CD4-positive, alpha-beta T cell treated with Interleukin-1 beta for 1 hour (primary cell): Measurements from ENCODE around the gene SUSD3.
A peak's percentile ranks its signal among the peaks of the same experiment; 100 is the strongest.

Experiments used
- DNase-seq, 2 donors: peaks; one replicate each; pipeline ENCODE4 v3.0.0-alpha.2; 2020 to 2022

The SUSD3 gene

DNA sequence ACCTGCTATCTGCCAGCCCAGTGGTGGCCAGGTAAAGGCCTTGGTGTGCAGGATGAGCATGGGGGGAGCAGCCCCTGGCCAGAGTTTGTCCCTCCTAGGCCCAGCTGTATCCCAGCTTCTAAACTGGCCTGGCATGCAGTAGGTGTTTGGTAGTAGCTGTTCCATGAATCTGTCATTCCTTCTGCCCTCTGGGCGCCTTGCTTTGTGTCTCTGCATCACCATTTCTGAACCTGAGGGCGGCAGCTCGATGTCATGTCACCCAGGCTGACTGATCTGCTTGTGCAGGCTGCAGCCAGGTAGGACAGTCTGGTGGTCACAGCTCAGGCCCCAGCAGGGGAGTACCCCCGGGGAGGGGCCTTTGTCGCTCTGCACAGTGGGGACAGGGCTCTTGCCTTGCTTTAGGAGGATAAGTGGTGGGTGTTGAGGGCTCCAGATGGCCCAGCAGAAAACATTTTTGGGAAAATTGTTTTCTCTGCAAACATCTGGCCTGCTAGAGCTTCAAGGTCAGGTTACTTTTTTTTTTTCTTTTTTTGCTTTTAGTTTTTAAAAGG lies 4.6 kb upstream of the SUSD3 start:
- no peak for DNase-seq

DNA sequence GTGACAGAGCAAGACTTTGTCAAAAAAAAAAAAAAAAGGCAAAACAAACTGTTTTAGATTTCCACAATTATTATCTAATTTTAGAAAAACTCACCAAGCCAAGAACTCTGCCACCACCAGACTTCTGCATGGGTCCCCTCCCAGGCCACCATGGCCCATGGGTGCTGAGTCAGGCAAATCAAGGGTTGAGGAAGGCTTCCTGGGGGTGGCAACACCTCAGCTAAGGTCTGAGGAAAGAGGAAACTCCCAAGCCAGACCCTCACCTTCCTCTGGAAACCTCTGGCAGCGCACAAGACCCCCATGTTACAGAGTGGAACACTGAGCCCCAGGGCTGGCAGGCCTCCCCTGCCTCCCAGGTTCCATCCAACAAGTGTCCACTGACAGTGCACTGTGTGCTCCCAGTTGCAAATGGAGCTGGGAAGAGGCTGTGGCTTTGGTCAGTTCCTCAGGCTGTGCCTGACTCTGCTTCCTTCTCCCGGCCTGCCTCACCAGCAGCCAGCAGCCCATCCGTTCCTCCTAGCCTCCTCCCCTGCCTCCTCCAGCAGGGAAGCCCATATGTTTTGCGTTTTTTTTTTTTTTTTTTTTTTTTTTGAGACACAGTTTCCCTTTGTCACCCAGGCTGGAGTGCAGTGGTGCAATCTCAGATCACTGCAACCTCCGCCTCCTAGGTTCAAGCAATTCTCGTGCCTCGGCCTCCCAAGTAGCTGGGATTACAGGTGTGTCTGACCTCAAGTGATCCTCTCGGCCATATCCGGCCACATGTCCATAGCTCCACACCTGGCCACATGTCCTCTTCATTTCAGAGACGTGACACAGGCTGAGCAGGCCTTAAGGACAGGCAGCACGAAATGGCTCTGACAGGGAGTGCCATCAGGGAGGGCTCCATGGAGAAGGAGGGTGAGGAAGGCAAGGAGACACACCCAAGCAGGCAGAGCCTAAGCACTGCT lies 3.5 kb upstream of the SUSD3 start:
- no peak for DNase-seq

DNA sequence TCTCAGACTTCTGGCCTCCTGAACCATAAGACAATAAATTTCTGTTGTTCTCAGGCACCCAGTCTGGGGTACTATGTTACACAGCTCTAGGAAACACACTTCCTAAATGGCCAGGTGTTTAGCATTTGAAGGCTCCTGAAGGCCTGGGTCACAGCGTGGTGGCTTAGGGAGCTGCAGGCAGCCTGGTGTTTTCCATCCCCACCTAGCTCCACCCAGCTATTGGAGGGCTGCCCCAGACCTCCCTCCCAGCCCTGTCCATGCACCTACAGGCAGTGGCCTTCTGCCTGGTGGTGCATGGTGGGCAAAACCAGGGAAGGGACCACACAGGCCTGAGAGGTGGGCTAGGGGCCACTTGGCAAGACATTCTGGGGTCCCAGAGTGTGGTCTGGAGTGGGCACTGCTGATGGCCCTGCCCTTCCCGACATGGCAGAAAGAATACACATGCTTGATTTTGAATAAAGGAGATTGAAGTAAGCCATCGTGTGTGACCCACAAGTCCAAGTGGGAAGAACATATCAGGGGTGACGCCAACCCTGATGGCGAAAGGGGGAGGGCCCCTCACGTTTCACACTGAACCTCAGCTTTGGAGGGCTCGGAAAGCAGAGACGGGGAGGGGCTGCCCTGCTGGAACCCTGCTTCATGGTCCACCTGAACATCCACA lies 1.3 kb upstream of the SUSD3 start:
- DNase-seq = no peak

DNA sequence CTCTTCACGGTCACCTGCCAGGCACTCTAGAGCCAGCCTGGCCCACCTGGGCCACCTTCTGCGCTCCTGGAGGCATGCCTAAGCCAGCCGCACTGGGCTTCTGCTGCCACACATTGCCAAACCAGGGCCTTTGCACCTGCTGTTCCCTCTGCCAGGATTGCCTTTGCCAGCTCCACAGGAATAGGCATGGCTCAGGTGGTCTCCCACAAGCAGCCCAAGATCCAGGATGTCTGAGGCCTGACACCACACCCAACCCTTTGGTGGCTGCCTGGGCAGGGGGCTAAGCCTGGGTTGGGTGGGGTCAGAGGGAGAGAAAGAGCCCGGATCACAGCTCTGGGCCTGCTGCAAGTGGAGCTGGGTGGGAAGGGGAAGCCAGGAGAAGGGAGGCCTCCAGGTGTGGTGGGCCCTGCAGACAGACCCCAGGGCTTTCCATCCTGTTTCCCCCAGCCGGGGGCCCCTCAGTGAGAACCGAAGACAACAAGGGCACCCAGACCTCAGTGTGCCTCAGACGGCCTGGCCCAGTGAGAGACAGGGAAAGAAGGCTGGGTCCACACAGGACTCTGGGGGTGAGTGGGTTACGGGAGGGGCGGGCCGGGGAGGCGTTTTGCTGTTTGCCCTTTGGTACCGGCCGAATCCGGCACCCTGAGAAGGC lies 672 bp upstream of the SUSD3 start:
- no peak for DNase-seq

DNA sequence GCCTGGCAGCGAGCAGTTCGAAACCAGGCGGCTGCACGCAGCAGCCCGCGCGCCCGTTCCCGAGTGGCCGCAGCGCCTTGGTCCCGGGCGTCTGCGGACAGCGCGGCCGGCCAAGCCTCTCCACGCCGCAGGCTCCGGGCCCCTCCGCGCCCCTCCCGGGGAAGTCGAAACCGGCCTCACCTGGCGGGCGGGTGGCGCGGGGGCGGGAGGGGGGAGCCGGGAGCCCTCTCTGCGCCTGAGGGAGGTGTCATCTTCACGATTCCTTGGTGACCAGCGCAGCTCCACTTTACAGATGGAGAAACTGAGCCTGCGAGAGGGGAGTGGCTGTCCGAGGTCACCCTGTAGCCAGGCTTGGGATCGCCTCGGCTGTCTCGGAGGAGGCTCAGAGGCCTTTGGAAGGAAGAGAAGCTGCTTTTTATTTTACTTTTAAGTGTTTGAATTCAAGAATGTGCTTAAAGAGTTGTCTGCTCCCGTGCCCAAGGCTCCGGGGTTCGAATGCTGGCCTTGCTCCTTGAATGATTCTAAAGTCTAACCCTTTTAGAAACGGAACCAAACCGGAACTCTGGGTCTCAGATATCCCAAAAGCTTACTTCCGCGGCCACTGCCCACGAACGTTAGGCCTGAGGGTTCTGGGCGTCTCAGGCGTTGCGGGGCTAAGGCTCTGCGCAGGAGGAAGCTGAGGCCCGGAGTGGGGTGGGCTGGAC lies 662 bp downstream of the SUSD3 start:
- DNase-seq = no peak

DNA sequence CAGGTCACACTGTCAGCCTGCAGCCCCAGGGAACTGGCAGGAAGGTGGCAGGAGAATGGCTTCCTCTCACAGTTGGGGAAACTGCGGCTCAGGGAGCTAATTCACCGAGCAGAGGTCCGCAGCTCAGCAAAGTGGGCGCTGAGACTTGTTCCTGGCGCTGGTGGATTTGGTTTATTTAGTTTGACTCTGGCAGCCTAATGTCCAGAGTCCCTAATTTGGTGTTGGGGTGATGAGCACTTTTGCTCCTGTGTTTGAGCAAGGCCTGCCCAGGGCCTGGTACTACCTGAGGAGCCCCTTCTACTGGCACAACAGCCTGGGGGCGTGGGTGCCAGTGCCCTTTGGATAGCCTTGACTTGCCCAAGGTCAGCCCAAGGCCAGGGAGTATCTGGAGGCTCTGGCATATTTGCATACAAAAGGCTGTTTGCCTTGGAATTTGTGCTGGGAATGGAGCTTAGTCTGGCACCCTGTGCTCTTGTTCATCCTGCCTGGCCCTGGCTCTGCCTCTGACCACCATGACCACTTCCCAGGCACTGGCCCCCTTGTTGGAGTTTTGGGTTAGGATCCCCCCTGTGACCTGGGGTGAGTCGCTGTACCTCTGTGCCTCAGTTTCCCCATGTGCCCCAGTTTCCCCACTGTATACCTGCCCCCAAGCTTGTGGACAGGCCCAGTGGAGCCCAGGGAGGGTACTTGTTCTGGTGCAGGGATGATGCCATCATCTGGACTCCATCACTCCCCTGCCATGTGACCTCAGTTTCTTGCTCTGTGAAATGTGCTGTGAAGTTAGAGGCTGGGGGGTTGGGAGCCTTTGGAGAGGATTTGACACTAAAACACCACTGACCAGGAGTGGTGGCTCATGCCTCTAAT lies 1.4 kb downstream of the SUSD3 start:
- no peak for DNase-seq

DNA sequence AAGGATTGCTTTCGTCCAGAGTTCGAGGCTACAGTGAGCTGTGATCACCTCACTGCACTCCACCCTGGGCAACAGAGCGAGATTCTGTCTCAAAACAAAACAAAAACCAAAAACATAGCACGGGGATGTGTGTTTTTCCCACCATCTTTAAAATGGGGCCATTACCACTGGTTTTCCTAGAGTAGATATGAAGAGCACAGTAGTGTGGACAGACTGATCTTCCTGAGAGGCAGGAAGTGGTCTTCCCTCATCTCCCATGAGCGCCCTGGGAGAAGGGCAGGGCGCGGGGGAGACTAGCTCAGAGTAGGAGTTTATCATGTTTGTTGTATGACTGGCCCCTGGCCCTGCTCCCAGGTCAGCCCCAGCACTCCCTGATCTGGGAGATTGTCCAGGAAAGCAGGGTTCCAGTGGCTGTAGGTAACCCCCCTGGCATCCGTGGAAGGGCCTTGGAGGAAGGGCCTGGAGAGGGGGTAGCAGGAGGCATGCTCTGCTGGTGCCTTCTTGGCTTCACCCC lies 2.3 kb downstream of the SUSD3 start:
- DNase-seq = no peak

DNA sequence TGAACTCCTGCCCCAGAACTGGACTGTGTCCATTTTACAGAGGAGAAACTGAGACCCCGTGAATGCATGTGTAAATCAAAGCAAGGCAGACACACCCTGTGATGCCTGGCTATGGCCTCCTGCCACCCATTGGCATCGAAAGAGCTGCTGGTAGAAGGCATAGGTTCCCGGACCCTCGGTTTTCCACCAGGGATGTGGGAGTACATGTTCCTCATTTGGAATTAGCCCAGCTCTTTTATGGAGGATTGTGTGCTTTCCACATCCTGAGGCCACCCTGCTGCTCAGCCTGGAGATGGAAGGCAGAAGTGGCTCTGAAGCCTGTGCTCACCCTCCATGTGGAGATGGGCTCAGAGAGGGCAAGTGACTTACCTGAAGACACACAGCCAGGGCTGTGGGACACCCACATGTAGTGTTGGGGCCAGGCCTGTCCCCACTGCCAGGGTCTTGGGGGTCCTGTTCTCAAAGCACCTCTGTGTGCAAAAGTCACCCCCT lies 2.8 kb downstream of the SUSD3 start:
- no peak for DNase-seq

DNA sequence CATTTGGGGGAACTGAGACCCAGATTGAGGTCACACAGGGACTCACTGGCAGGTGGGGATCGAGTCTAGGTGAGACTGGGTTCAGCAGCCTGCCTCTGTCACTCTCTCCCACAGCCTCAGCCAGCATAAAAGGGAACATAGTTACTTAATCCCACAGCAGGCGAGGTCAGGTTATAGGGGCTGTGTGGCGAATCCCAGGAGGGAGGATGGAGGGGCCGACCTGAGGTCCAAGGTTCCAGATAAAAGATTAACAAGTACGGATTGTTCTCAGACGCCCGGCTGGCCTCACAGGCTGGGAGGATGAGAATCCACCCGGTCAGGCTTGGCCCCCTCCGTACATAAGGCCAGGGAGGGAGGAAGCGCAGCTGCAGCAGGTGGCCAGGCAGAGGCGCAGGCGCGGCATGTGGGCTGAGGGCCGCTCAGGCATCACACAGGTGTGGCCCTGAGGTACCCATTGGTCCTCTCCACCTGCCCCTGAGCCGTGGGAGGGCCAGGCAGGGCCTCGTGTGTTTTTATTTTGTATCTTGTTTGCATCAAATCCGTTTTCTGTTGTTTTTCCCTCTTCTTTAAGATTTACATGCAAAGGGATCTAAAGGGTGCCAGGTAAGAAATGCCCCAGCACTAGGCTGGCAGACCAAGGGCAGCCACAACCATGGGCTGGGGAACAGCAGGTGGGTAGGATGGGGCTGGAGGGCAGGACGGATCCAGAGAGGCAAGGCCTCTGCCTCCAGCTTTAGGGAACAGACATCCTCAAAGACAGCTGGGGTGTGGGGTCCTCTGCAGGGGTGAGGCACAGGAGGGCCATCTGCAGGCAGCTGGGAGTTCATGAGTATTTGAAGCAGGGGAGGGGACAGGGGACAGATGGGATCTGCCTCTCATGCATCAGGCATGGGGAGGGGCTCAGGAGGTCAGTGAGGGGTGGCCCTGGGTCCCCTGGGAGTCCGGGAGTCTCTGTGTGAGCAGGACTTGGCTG lies 3.6 kb downstream of the SUSD3 start:
- DNase-seq = peak in 1 of 2 donors; percentile 60

DNA sequence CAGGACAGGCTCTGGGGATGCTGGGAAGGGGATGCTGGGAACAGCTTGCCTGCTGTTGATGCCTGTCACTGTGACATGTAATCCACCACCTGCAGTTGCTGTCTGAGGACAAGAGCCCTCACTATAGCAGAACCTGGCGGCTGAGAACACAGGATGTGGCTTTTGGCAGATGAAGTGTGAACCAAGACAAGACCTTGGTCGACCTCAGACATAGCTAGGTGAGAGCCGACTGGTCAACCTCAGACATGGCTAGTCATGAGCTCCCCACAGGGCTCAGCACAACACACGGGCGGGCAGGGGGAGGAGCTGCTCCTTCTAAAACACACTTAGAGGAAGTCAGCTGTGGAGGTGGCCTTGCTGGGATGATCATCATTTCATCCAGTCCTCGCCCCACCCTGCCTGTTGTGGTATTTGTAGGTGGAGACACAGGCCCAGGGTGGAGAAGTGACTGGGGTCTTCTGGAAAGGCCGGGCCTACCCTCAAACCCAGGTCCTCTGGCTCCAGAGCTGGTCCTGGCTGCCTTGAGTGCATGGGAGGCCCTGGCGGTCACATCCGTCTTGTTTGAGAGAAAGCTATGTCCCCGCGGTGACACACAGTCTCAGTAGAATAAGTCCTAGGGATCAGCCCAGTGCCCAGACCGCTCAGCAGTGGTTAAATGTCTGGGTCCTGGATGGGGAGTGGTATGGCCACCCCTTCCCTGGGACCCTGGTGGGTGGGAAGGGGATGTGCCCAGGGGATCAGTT lies 6.1 kb downstream of the SUSD3 start:
- DNase-seq = peak; percentile 90 to 91

DNA sequence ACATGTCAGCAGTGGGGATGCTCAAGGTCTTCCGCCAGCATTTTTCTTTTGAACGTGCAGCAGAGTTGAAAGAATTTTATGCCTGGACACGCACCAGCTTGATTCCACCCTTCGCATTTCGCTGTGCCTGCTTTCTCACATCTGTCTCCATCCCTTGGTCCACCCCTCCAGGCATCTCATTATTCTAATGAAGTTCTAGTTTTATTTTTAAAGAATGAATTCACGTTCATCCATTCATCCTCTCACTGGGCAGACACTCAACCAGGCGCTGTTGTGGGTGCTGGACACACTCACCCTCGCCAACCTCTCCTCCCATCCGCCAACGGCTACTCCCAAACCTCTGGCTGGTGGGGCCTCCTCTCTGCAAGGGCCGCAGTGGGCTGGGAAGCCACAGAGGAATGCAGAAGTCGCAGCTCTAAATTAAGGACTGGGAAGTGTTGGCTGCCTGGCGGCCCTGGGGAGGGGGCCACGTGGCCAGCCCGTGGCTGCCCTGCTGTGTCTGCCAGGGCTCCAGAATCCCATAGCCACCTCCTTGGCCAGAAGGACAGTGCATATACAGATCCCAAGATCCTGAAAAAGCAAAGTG lies 6.7 kb downstream of the SUSD3 start:
- no peak for DNase-seq

DNA sequence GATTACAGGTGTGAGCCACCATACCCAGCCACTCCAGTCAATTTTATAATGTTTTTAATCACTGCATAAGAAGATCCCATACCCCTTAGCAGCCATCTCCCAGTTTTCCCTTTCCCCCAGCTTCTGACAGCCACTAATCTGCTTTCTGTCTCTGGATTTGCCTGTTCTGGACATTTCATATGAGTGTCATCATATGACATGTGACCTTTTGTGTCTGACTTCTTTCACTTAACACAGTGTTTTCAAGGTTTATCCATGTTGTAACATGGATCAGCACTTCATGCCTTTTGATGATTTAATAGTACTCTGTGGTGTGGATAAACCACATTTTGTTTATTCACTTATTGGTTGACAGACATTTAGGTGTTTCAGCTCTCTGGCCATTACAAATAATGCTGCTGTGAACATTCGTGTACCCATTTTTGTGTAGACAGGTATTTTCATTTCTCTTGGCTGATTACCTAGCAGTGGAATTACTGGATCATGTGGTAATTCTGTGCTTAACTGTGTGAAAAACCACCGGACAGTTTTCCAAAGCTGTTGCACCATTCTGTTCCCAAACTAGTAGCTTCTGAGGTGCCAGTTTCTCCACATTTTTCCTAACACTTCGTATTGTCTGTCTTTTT lies 8.6 kb downstream of the SUSD3 start:
- DNase-seq = no peak

DNA sequence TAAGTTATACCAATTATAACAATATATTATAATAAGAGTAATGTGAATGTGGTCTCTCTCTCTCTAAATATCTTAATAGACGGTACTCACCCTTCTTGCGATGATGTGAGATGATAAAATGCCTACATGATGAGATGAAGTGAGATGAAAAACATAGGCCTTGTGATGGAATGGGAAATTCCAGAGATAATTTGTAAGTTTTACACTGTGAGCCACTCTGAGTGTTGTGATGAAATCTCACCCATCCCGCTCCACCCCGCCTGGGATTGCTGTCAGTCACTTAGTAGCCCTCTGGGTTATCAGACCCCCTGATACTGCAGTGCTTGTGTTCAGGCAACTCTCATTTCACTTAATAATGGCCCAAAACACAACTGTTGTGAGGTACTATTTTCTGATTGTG lies 10.5 kb downstream of the SUSD3 start:
- no peak for DNase-seq

DNA sequence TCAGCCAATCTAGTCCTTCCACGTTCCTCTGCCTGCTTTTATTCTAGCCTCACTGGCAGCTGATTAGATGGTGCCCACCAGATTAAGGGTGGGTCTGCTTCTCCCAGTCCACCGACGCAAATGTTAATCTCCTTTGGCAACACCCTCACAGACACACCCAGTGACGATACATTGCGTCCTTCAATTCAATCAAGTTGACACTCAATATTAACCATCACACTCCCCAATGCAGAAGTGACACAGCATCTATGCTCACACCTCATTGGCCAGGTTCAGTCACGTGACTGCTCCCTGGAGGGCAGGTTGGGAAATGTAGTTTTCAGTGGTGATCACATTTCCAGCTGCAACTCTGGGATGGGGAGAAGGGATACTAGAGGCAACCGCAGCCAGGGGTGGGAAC lies 13.0 kb downstream of the SUSD3 start:
- no peak for DNase-seq

DNA sequence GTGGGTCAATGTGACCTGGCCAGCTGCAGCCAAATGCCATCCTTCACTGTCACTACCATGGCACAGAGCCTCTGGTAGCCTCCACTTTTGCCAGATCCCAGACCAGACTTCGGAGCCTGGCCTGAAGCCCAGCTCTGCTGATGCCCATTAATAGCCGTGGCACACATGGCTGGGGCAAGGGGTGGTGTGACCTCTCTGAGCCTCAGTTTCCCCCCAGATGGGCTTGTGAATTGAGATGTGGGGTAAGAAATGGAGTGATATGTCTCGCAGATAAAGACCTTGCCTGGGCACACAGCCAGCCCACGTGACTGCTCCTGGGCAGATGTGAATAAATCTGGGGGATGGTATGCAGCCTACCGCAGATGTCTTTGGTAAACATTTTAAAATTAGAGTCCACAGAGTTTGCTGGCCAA lies 13.9 kb downstream of the SUSD3 start:
- DNase-seq = no peak

DNA sequence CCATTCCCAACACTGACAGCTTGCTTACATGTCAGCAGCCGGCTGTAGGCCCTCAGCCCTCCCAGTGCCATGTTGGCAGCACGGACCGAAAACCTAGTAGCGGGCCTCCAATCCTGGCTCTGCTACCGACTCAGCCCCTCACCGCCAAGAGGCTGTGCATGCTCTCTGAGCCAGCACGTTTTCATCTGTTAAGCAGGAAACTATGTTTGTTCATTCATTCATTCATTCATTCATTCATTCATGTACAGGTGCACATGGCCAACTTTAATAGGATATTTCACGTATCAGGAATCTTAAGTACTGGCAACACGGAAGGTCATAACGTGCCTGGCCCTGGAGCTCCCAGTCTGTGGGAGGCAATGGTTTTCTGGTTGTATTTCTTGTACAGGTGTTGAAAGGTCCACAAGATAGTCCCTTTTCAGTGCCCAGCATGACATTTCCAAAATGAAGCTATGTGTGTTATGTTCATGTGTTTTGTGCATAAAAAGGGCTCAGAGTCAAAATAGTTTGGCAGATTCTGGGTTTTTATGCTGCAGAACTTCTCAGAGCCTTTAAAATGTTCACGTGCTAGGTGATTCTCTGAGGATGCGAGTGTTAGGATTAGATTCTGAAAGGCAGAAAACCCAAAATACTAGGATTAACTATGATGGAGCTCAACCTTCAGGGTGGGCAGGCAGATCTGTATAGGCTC lies 17.7 kb downstream of the SUSD3 start:
- DNase-seq = no peak

DNA sequence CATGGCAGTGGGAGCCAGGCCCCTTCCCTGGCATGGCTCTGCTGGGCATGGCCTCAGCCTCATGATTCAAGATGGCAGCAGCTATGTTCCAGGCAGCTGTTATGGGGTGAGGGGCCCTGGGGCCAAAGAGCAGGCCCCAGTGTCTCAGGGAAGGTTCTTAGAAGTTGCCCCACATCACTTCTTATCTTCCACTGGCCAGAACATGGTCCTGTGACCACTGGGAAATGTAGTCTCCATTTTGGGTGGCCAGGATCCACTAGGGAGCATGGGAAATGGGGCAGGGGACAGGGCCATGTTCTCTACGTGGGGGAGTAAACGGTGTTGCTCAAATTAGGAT lies 18.3 kb downstream of the SUSD3 start:
- DNase-seq = no peak

DNA sequence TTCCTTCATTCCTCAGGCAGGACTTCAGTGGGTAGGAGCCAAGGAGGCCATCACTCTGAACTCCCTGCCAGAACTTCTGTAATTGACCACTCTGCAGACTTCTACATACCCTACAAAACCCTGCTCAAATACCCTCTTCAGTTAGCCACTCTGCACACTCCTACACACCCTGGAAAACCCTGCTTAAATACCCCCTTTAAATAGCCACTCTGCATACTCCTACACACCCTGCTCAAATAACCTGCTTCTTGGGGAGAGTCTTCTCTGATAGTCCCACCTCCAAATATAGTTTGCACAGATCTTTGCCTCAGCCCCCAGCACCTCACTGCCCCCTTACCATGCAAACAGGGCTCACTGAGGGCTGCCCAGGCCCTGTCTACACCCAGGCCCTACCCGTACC lies 18.9 kb downstream of the SUSD3 start:
- DNase-seq = no peak
